ENCODE data around the gene CIDEA.
"Not testable (repeated sequence)": the region's sequence is repeated elsewhere in the genome, so short reads cannot be mapped to it uniquely, and the experiment has no call there.

DNA sequence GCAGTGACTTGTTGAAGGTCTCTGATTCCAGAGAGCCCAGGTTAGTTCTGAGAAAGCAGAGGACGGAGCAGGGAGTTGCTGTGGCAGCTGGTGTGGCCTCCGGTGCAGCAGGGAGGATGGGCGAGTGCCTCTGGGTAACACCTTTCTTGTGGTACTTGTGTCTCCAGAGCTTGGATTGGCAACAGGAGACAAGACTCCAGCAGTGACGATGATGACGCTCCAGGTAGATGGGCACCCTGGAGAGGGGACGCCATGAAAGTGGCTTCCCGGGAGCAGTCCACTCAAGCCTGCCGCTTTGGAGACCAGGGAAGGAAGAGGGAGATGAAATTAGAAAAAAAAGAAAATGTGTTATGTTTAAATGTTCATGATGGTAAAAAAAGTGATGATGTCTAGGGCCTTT is 23.6 kb upstream of the CIDEA start:
- TF ChIP-seq, protein P1, sequence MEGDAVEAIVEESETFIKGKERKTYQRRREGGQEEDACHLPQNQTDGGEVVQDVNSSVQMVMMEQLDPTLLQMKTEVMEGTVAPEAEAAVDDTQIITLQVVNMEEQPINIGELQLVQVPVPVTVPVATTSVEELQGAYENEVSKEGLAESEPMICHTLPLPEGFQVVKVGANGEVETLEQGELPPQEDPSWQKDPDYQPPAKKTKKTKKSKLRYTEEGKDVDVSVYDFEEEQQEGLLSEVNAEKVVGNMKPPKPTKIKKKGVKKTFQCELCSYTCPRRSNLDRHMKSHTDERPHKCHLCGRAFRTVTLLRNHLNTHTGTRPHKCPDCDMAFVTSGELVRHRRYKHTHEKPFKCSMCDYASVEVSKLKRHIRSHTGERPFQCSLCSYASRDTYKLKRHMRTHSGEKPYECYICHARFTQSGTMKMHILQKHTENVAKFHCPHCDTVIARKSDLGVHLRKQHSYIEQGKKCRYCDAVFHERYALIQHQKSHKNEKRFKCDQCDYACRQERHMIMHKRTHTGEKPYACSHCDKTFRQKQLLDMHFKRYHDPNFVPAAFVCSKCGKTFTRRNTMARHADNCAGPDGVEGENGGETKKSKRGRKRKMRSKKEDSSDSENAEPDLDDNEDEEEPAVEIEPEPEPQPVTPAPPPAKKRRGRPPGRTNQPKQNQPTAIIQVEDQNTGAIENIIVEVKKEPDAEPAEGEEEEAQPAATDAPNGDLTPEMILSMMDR (IDR thresholded peaks at IDR 0.05), result not testable (repeated sequence)
- TF ChIP-seq POLR2A (IDR thresholded peaks at IDR 0.05), result not testable (repeated sequence)

Data from uterus (tissue), 2 donors.